Measurements from ENCODE around the gene PRMT2. TPM values are rescaled to one million over a fixed set of nuclear protein-coding genes. Genes with fewer than 3 reads are reported as not detected.
"Not testable (repeated sequence)": the region's sequence is repeated elsewhere in the genome, so short reads cannot be mapped to it uniquely, and the experiment has no call there.

The PRMT2 gene
- total RNA-seq, 1 donor from 2014 or later = 57.8 TPM

DNA sequence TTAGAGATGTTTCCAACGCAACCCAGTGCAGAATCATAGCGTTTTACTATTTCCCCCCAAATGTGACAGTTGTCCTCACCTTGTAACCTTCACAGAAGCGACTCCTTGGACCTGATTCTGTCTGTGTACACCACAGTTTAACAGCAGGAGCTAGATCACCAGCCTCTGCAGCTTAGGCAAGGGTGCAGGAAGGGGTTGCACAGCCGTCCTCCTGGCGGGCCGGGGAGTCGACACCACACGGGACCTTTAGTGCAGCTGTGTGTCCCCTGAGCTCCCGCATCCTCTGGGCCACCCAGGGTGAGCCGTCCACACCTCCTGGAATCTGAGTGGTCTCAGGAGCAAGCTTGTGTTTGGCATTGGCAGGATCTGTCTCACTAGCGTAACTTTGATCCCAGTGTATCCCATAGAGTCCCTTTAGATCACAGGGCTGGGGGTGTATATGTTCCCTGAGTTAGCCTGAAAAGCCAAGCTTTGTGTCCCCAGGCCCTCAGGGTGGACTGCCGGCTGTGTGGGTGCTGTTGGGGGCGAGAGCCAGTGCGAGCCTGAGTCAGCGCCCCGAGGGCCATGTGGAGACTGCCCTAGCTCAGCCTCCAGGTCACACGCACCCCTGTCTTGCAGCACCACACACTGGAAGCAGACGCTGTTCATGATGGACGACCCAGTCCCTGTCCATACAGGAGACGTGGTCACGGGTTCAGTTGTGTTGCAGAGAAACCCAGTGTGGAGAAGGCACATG is 27.5 kb downstream of the PRMT2 start:
- DNase-seq (ENCODE audit: missing footprints) (no peak), ATAC-seq (no peak)
- intact Hi-C loops (cut with DNase I) = loop anchor here (2.0 kb wide), 1 partner anchor 68 kb away; no protein-coding TSS in a partner anchor

DNA sequence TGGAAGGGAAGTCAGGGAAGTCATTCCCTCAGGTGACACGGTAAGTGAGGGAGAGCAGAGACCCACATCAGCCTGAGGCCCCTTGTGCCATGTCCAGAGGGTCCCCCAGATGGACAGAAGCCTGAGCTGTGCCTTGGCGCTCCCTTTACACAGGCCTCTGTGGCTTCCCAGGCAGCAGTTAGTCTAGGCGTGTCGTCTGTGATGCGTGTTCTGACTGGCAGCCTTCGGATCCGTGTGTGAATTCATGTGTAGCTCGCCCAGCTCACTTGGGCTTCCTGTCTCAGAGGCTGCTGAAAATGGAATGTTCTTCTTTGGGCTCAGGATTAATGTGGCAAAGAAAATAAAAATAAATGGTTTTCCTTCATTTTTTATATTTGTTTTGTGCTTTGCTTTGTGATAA is 28.3 kb downstream of the PRMT2 start:
- no peak for ATAC-seq
- no peak for DNase-seq (ENCODE audit: missing footprints)
- intact Hi-C loops (cut with DNase I) = loop anchor here (2.0 kb wide), 1 partner anchor 69 kb away; no protein-coding TSS in a partner anchor

DNA sequence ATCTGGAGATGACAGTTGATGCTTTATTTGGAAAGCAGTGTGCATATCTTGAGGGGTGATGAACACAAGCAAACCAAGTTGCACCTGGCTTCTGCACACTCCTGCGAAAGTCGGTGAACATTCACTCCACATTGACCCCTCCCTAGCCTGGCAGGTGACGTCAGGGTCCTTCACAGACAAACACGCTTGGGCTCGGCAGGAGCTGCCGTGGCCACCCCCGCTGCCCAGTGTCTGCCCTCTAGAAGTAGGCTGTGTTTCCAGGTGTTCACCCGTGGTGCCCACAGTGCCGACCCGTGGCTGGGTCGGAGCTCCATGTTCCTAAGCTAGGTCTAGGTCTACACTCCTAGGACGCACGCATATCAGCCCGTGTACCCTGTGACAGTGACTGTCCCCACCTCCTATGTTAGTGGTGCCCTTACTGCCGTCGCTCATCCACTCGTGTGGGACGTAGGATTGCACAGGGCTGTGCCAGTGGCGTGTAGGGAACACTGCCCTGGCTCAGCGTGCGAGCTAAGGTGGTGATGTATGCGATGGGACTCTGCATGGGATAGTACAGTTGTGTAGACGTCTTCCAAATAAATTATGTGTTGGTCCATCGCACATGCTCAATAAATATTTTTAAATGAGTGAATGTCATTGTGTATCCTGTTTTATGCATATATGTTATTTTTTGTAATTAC is 29.0 kb downstream of the PRMT2 start:
- DNase-seq (ENCODE audit: missing footprints) (no peak), ATAC-seq (no peak)
- intact Hi-C loops (cut with DNase I) = no loop called here

DNA sequence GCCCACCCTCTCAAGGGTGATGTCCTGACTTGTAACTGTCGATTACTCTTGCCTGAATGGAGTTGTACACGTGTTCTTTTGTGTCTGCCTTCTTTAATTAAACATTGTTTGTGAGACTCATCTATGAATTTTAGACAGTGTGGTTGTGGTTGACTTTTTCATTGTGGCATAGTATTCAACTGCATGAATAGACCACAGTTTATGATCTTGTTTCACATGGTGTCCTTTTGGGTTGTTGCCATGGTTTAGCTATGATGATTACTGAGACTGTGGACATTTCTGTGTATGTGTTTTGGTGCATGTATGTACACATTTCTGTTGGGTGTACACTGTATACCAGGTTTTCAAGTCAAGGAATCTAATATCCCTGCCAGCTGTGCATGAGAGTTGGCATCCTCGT is 30.1 kb downstream of the PRMT2 start:
- DNase-seq (ENCODE audit: missing footprints) (no peak), ATAC-seq (no peak)
- intact Hi-C loops (cut with DNase I) = no loop called here

DNA sequence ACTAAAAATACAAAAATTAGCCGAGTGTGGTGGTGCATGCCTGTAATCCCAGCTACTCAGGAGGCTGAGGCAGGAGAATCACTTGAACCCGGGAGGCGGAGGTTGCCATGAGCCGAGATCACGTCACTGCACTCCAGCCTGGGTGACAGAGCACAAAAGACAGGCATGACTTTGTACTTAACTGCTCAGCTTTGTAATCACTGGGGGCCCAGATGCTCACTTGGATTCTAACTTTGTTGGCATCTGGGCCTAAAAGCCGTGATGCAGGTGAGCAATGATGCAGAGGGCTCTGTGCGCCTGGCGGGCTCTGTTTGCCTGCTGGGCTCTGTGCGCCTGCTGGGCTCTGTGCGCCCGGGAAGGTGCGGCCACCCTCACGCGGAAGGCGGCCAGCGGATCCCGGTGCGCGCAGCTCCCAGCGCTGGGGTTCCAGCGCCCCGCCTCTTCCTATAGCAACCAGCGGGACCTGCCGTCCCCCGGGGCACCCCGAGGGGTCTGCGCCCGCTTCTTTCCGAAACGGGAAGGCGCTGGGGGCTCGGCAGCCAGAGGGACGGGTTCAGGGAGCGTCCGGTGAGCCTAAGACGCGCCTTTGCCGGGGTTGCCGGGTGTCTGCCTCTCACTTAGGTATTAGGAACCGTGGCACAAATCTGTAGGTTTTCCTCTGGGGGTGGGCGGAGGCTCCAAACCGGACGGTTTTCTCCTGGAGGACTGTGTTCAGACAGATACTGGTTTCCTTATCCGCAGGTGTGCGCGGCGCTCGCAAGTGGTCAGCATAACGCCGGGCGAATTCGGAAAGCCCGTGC is 31.7 kb downstream of the PRMT2 start:
- intact Hi-C loops (cut with DNase I) = no loop called here
- DNase-seq (ENCODE audit: missing footprints) (peak; percentile 53), ATAC-seq (peak; percentile 7)

DNA sequence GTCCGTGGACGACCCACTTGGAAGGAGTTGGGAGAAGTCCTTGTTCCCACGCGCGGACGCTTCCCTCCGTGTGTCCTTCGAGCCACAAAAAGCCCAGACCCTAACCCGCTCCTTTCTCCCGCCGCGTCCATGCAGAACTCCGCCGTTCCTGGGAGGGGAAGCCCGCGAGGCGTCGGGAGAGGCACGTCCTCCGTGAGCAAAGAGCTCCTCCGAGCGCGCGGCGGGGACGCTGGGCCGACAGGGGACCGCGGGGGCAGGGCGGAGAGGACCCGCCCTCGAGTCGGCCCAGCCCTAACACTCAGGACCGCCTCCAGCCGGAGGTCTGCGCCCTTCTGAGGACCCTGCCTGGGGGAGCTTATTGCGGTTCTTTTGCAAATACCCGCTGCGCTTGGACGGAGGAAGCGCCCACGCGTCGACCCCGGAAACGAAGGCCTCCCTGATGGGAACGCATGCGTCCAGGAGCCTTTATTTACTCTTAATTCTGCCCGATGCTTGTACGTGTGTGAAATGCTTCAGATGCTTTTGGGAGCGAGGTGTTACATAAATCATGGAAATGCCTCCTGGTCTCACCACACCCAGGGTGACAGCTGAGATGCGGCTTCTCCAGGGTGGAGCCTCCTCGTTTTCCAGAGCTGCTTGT is 32.4 kb downstream of the PRMT2 start:
- ATAC-seq (no peak), DNase-seq (ENCODE audit: missing footprints) (no peak)
- intact Hi-C loops (cut with DNase I) = no loop called here

DNA sequence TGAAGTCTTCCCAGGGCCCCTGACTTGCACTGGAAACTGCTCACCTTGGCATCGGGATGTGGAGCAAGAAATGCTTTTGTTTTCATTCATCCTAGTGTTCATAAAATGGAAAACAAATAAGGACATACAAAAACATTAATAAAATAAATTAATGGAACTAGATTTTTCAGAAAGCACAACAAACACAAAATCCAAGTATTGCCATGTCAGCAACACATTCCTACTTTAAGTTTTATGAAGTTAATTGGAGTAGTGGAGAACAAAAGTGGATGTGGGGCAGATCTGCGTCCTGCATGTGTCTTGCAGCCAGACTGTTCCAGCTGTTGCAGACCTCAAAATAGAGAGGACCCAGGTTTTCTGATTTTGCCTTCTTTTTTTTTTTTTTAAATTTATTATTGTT is 32.9 kb downstream of the PRMT2 start:
- intact Hi-C loops (cut with DNase I) = no loop called here
- ATAC-seq (no peak), DNase-seq (ENCODE audit: missing footprints) (no peak)

DNA sequence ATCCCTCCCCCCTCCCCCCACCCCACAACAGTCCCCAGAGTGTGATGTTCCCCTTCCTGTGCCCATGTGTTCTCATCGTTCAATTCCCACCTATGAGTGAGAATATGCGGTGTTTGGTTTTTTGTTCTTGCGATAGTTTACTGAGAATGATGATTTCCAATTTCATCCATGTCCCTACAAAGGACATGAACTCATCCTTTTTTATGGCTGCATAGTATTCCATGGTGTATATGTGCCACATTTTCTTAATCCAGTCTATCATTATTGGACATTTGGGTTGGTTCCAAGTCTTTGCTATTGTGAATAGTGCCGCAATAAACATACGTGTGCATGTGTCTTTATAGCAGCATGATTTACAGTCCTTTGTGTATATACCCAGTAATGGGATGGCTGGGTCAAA is 33.4 kb downstream of the PRMT2 start:
- DNase-seq (ENCODE audit: missing footprints); ATAC-seq; intact Hi-C loops (cut with DNase I): not testable (repeated sequence)

DNA sequence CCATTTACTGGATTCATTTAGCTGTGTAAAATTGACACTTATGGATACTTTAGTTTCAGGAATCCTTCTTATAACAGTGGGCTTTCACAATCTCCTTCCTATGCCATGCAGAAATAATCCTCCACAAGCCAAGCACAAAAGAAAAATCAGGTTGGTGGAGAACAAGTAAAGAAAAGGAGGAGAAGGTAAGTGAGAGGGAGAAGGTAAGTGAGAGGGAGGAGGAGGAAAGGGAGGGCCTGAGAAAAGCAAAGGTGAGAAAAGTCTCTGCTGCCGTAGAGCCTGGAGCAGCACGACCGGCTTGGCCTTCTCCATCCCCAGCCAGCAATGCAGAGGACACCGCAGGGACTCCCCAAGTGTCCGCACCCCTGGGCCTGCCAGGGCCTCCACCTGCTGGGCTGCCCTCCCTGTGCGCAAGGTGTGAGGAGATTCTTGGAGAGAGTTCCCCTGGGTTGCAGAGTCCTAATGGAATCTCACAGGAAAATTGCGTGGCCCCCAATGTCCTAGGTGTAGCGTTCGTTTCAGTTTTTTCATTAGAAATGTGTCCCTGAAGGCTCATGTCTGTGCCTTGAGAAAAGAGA is 39.0 kb downstream of the PRMT2 start:
- DNase-seq (ENCODE audit: missing footprints) = no peak
- intact Hi-C loops (cut with DNase I) = no loop called here
- no peak for ATAC-seq

DNA sequence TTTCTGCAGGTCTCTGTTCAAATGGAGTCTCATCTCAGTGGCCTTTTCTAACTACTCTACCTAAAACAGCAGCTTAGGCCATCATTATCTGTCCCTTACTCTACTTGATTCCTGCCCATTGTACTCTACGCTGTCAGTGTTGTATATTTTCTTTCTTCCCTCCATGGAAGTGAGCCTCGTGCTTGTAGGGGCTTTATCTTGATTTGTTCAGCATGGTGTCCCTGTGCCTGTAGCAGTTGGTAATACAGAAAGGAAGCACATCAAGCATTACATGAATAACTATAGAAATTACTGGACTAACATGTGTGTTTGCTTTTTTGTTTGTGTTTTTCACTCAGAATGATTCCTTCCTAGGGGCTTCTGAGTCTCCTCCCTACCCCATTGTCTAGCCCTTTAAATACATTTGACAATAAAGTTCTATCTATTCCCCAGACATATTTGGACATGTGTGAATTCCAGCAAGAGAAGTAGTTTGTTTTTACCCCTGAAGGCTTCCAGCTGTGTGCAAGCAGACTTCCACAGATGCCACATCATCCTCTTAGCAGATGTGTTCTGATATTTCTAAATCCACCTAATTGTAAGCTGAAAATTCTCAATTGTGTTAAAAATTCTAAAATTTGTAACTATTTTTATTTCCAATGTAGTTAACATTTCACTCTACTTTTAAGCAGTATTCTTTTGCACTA is 40.3 kb downstream of the PRMT2 start:
- no peak for ATAC-seq
- DNase-seq (ENCODE audit: missing footprints) = no peak
- intact Hi-C loops (cut with DNase I) = no loop called here

DNA sequence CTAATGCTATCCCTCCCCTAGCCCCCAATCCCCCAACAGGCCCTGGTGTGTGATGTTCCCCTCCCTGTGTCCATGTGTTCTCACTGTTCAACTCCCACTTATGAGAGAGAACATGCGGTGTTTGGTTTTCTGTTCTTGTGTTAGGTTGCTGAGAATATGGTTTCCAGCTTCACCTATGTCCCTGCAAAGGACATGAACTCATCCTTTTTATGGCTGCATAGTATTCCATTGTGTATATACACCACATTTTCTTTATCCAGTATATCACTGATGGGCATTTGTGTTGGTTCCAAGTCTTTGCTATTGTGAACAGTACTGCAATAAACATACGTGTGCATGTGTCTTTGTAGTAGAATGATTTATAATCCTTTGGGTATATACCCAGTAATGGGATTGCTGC is 41.1 kb downstream of the PRMT2 start:
- DNase-seq (ENCODE audit: missing footprints); intact Hi-C loops (cut with DNase I): not testable (repeated sequence)

DNA sequence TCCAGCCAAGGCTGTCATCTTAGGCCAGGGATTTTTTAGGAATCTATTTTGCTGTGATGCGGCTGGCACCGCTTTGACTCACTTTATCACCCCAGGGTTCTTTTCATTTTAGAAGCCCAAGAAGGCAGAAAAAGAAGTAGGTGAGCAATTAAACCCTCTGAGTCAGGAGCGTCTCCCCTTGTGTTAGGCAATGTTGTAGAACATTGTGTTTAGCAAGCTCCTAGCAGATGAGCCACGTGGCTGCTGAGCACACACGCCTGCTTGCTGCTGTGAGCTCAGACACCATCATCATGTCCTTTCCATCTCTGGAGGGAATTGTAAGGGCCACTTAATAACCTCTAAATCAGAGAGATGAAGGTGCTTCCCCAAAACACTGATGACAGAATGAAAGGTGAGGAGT is 46.1 kb downstream of the PRMT2 start:
- DNase-seq (ENCODE audit: missing footprints); intact Hi-C loops (cut with DNase I); ATAC-seq: not testable (repeated sequence)

More for the DNA sequence above, 41.1 kb downstream of the PRMT2 start:
- ATAC-seq = not testable (repeated sequence)

DNA sequence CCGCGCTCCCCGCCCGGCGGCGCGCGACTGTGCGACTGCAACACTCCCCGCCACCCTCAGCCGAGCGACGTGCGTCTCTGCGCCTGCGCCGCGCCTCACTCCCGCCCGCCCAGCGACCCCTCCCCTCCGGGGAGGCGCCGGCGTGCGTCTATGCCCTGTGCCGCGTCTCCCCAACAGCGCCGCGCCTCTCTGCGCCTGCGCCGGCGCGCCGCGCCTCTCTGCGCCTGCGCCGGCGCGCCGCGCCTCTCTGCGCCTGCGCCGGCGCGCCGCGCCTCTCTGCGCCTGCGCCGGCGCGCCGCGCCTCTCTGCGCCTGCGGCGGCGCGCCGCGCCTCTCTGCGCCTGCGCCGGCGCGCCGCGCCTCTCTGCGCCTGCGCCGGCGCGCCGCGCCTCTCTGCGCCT is 63.2 kb downstream of the PRMT2 start:
- ATAC-seq; DNase-seq (ENCODE audit: missing footprints); intact Hi-C loops (cut with DNase I): not testable (repeated sequence)

DNA sequence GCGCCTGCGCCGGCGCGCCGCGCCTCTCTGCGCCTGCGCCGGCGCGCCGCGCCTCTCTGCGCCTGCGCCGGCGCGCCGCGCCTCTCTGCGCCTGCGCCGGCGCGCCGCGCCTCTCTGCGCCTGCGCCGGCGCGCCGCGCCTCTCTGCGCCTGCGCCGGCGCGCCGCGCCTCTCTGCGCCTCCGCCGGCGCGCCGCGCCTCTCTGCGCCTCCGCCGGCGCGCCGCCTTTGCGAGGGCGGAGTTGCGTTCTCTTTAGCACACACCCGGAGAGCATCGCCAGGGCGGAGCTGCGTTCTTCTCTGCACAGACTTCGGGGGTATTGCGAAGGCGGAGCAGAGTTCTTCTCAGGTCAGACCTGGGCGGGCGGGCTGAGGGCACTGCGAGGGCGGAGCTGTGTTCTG is 63.6 kb downstream of the PRMT2 start:
- peak; percentile 63 for DNase-seq (ENCODE audit: missing footprints)
- intact Hi-C loops (cut with DNase I); ATAC-seq: not testable (repeated sequence)
